WERI-Rb-1 (cell line): ENCODE measurements around the gene RRAS2.
A peak's percentile ranks its signal among the peaks of the same experiment; 100 is the strongest.

Source experiments
- DNase-seq: peaks from one replicate; pipeline ENCODE4 v3.0.0-alpha.2; 2020
- H3K27ac ChIP-seq: fragments of 250-450 bp; sonication (Bioruptor Pico); 2 replicates; pipeline ENCODE4 v1.5.1; 2020; ENCODE audit warnings: mild to moderate bottlenecking, moderate library complexity
- H3K27me3 ChIP-seq: fragments of 250-450 bp; sonication (Bioruptor Pico); 2 replicates; pipeline ENCODE4 v1.5.1; 2021; ENCODE audit warnings: mild to moderate bottlenecking, low read depth, moderate library complexity; ENCODE audit not compliant: insufficient read depth, severe bottlenecking
- H3K36me3 ChIP-seq: fragments of 250-450 bp; sonication (Bioruptor Pico); 2 replicates; pipeline ENCODE4 v1.5.1; 2020; ENCODE audit warnings: mild to moderate bottlenecking, moderate library complexity
- H3K4me3 ChIP-seq: 2 replicates; pipeline ENCODE4 v1.5.1; 2011; ENCODE audit warnings: low read depth, mild to moderate bottlenecking, control low read depth, low read length
- H3K9me3 ChIP-seq: fragments of 250-450 bp; sonication (Bioruptor Pico); 2 replicates; pipeline ENCODE4 v1.5.1; 2021; ENCODE audit warnings: mild to moderate bottlenecking, moderate library complexity; ENCODE audit not compliant: severe bottlenecking
- TF ChIP-seq, protein P1 (sequence below): IDR thresholded peaks from 2 replicates; pipeline ENCODE4 v1.5.1; 2011; ENCODE audit warnings: low read depth, mild to moderate bottlenecking, control low read depth, inconsistent platforms, low read length

RRAS2 gene

GRCh38 chr11:14312736-14313438, 46.1 kb downstream of the RRAS2 start:
- Histone ChIP-seq H3K36me3 (no peaks in the 10 kb centered on the region), H3K27me3 (no peaks in the 10 kb centered on the region), H3K4me3 (no peak overlapping the region), H3K27ac (no peak overlapping the region), H3K9me3 (no peaks in the 10 kb centered on the region)
- no peak for DNase-seq
- TF ChIP-seq, protein P1, sequence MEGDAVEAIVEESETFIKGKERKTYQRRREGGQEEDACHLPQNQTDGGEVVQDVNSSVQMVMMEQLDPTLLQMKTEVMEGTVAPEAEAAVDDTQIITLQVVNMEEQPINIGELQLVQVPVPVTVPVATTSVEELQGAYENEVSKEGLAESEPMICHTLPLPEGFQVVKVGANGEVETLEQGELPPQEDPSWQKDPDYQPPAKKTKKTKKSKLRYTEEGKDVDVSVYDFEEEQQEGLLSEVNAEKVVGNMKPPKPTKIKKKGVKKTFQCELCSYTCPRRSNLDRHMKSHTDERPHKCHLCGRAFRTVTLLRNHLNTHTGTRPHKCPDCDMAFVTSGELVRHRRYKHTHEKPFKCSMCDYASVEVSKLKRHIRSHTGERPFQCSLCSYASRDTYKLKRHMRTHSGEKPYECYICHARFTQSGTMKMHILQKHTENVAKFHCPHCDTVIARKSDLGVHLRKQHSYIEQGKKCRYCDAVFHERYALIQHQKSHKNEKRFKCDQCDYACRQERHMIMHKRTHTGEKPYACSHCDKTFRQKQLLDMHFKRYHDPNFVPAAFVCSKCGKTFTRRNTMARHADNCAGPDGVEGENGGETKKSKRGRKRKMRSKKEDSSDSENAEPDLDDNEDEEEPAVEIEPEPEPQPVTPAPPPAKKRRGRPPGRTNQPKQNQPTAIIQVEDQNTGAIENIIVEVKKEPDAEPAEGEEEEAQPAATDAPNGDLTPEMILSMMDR = no peak

GRCh38 chr11:14310679-14311078, 48.3 kb downstream of the RRAS2 start:
- Histone ChIP-seq H3K9me3 (no peaks in the 10 kb centered on the region), H3K36me3 (no peaks in the 10 kb centered on the region), H3K27ac (no peak overlapping the region), H3K27me3 (no peaks in the 10 kb centered on the region), H3K4me3 (no peak overlapping the region)
- DNase-seq = no peak
- TF ChIP-seq, protein P1 = no peak

DNA sequence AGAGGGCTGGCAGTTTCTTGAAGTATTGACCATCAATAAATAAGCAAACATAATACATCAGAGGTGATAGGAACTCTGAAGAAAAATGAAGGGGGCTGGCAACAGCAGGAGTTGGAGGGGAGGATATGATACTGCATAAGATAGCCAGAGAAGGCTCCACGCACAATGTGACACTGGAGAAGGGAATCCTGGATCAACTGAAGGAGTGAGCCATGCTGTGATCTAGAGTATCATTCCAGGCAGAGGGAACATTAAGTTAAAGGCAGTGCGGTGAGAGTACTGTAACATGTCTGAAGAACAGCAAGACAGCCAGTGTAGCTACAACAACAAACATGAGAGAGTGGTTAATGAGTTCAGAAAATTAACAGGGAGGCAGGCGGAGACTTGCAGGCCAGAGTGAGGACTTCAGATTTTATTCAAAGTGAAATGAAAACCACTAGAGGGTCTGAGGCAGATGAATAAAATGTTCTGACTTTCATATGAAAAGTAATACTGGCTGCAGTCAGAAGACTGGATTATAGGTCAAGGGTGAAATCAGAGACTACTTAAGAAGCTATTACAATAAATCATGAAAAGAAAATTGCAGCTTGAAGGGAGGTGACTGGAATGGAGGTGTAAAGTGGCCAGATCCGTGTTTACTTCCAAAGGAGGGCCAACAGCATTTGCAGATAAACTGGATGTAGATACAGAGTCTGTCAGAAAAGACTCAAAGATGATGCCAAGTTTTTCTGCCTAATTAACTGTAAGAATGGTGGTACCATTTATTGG, 49.4 kb downstream of the RRAS2 start:
- Histone ChIP-seq H3K27ac (no peak overlapping the region), H3K9me3 (no peaks in the 10 kb centered on the region), H3K27me3 (no peaks in the 10 kb centered on the region), H3K4me3 (no peak overlapping the region), H3K36me3 (no peaks in the 10 kb centered on the region)
- no peak for DNase-seq
- TF ChIP-seq, protein P1 = no peak

DNA sequence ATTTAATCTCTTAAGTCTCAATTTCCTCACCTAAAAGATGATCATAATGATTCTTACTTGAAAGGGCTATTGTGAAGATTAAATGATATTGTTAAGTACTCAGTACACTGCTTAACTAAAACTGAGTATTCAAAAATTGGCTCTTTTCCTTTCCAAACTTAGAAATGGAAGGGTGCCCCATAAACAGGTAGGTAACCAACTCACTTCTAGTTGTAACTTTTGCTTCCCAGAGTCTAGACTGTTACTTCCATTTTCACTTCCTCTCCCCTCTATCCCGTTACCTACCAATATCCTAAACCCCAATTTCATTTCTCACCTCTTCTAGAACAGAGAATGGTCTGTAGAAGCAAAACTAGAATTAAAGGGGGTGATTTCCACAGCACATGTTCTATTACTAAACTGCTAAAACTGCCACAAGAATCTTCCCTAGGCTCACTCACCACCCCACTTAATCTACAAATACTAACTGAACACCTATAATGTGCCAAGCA, 50.0 kb downstream of the RRAS2 start:
- no peaks in the 10 kb centered on the region for H3K36me3 ChIP-seq
- TF ChIP-seq, protein P1 = no peak
- no peak overlapping the region for H3K27ac ChIP-seq
- no peaks in the 10 kb centered on the region for H3K27me3 ChIP-seq
- no peak for DNase-seq
- no peaks in the 10 kb centered on the region for H3K9me3 ChIP-seq
- no peak overlapping the region for H3K4me3 ChIP-seq

GRCh38 chr11:14308114-14308896, 50.7 kb downstream of the RRAS2 start:
- no peak for DNase-seq
- Histone ChIP-seq H3K27ac (no peak overlapping the region), H3K36me3 (no peaks in the 10 kb centered on the region), H3K4me3 (no peak overlapping the region), H3K27me3 (no peaks in the 10 kb centered on the region), H3K9me3 (no peaks in the 10 kb centered on the region)
- TF ChIP-seq, protein P1 = peak; percentile 42
